AG09319 (cell line): ENCODE data around the gene USP37.

Experiments used
- DNase-seq: peaks from one replicate; pipeline ENCODE4 v3.0.0-alpha.2; 2010; ENCODE audit warnings: low read depth; ENCODE audit errors: extremely low read depth
- TF ChIP-seq, protein P1 (sequence below): IDR thresholded peaks from 2 replicates; pipeline ENCODE4 v1.5.1; 2011; ENCODE audit warnings: low read depth, mild to moderate bottlenecking, inconsistent platforms, low read length, moderate library complexity

USP37 gene

GRCh38 chr2:218476676-218477075 is 91.5 kb downstream of the USP37 start:
- peak; percentile 8 for DNase-seq
- TF ChIP-seq, protein P1, sequence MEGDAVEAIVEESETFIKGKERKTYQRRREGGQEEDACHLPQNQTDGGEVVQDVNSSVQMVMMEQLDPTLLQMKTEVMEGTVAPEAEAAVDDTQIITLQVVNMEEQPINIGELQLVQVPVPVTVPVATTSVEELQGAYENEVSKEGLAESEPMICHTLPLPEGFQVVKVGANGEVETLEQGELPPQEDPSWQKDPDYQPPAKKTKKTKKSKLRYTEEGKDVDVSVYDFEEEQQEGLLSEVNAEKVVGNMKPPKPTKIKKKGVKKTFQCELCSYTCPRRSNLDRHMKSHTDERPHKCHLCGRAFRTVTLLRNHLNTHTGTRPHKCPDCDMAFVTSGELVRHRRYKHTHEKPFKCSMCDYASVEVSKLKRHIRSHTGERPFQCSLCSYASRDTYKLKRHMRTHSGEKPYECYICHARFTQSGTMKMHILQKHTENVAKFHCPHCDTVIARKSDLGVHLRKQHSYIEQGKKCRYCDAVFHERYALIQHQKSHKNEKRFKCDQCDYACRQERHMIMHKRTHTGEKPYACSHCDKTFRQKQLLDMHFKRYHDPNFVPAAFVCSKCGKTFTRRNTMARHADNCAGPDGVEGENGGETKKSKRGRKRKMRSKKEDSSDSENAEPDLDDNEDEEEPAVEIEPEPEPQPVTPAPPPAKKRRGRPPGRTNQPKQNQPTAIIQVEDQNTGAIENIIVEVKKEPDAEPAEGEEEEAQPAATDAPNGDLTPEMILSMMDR = no peak

DNA sequence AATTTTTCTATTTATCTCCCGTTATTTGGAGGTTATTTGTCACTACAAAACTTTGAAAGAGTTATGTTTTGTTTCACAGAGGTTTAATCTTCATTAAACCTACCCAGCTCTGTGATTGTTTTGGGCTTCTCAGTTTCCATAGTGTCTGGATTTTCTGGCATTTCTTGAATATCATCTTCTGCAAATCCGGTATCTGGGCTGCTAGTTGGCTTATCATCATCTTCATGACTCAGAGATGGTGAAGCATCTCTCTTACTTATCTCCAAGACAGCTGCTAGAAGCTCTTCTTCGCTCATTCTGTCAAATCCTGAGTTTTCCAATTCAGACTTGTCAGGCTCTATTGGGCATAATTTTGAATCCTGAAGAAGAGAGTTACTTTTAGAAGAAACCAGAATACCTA is 93.6 kb downstream of the USP37 start:
- TF ChIP-seq, protein P1 = no peak
- no peak for DNase-seq

- TF ChIP-seq, protein P1 = no peak
- no peak for DNase-seq
Observed at GRCh38 chr2:218472988-218473387, 95.2 kb downstream of the USP37 start.

GRCh38 chr2:218471982-218472381 is 96.2 kb downstream of the USP37 start:
- TF ChIP-seq, protein P1 = no peak

GRCh38 chr2:218471036-218471435 is 97.1 kb downstream of the USP37 start:
- DNase-seq = no peak
- TF ChIP-seq, protein P1 = no peak

More at GRCh38 chr2:218471982-218472381, 96.2 kb downstream of the USP37 start:
- DNase-seq = no peak

DNA sequence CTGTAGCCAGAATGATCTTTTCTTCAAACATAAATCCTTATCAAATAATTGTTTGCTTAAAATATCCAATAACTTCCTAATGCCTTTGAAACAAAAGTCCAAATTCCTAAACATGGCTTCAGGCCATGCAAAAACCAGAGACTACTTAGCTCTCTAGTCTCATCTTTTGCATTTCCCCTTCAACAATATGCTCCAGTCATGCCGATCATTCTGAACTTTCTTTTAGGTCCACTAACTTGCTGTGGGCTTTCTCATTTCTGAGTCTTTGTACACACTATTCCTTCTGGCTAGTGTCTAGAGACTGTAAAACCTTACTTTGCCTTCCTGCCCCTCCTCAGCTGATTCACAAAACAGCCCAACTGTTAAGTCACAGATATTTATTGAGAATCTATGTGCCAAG is 97.7 kb downstream of the USP37 start:
- TF ChIP-seq, protein P1 = no peak
- no peak for DNase-seq

DNA sequence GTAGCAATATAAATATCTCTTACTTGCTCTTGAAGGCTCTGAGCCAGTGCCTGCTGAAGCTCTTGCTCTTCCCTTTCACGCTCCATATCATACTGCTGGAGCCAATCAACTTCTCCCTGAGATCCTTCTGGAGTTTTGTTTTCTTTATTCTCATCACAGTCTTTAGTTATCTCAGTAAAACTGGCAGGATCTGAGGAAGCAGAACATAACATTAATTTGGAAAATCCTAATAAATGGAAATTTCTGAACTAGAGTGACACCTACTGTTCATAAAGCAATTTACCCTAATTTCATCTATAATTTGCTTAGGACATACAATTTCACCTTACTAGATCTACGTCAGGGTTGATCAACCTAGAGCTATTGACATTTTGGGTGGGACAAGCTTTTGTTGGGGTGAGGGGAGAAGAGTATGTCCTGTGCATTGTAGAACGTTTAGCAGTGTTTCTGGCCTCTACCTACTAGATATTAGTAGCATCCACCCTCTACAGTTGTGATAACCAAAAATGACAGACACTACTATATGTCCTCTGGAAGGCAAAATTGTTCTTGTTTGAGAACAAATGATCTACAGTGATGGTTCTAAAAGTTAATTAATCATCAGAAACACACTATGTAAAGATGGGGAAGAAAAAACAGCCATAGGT is 102.0 kb downstream of the USP37 start:
- TF ChIP-seq, protein P1 = peak; percentile 34
- peak; percentile 3 for DNase-seq
